Upper lobe of right lung (tissue), 1 donor: ENCODE data around the gene COL4A3. TPM values are rescaled to one million over a fixed set of nuclear protein-coding genes. Genes with fewer than 3 reads are reported as not detected.

Experiments used
- ATAC-seq: fragments of 200-7000 bp; cut with Tn5 transposase; one replicate; pipeline ENCODE4 v1.9.1; 2020; ENCODE audit warnings: mild to moderate bottlenecking, moderate library complexity
- DNase-seq: peaks from one replicate; pipeline ENCODE4 v3.0.0-alpha.2; 2020
- H3K27ac ChIP-seq: fragments of 200-600 bp; one replicate; pipeline ENCODE4 v1.8.0; 2022
- H3K27me3 ChIP-seq: fragments of 200-600 bp; one replicate; pipeline ENCODE4 v1.8.0; 2022; ENCODE audit warnings: mild to moderate bottlenecking
- H3K36me3 ChIP-seq: fragments of 200-600 bp; one replicate; pipeline ENCODE4 v1.8.0; 2022
- H3K4me1 ChIP-seq: fragments of 200-600 bp; one replicate; pipeline ENCODE4 v1.8.0; 2022
- H3K4me3 ChIP-seq: fragments of 200-600 bp; one replicate; pipeline ENCODE4 v1.8.0; 2022; ENCODE audit warnings: mild to moderate bottlenecking
- H3K9me3 ChIP-seq: fragments of 200-600 bp; one replicate; pipeline ENCODE4 v1.8.0; 2022
- intact Hi-C: fragments of 100-400 bp; cut with DNase I; formaldehyde crosslinking; loops from one replicate; pipeline ENCODE4 v1.11.0; 2022
- total RNA-seq: library from RNA; stranded (reverse); fragmentation: NEBNext Ultra II Directional; extraction: Animal tissue kit (Norgen Biotek cat#: 25700); gene quantifications from one replicate; pipeline ENCODE4 v1.2.1, GENCODE V29; 2021
- TF ChIP-seq, protein P1 (sequence below): fragments of 200-600 bp; IDR thresholded peaks from one replicate; pipeline ENCODE4 v1.8.0; 2022; ENCODE audit warnings: antibody characterized with exemption
- donor health status: DM: no; HTN: yes; CAD: no; lungs with severe emphysema.

The COL4A3 gene
- total RNA-seq, 1 donor from 2014 or later: 46.4 TPM

DNA sequence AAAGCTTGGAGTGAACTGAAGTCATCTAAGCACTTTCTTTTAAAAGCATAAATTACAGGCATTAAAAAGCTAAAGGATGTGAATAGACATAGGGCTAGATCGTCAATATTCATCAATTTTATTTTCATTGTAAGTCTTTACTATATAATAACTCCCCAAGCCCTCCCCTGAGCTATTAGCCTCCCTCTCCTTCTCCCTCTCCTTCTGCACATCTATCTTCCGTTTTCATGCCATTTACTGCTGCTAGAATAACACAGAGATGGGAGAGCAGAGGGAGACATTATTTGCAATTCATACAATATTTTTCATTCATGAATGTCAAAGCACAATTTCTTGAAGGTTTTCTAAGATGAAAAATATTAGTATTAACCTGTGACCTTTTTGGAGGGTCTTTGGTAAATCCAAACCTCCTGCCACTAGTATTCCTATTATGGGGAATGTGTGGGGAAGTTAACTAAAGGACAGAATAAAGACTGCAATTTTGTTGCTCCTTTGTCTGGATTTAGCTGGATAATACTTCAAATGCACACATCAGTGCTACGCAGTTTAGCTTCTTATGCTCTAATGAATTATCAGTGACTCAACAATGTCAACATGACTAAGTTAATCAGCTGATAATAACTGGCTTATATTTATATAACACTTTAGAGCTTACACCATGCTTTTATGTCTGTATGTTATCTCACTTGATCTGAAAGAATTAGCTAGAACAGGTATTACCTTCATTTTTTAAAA lies 132.4 kb downstream of the COL4A3 start:
- intact Hi-C loops: no loop called here
- Histone ChIP-seq H3K27me3 (no peaks in the 10 kb centered on the region), H3K36me3 (no peaks in the 10 kb centered on the region), H3K4me3 (no peak overlapping the region), H3K9me3 (no peaks in the 10 kb centered on the region), H3K4me1 (no peaks in the 10 kb centered on the region), H3K27ac (no peak overlapping the region)
- ATAC-seq: no peak
- TF ChIP-seq, protein P1, sequence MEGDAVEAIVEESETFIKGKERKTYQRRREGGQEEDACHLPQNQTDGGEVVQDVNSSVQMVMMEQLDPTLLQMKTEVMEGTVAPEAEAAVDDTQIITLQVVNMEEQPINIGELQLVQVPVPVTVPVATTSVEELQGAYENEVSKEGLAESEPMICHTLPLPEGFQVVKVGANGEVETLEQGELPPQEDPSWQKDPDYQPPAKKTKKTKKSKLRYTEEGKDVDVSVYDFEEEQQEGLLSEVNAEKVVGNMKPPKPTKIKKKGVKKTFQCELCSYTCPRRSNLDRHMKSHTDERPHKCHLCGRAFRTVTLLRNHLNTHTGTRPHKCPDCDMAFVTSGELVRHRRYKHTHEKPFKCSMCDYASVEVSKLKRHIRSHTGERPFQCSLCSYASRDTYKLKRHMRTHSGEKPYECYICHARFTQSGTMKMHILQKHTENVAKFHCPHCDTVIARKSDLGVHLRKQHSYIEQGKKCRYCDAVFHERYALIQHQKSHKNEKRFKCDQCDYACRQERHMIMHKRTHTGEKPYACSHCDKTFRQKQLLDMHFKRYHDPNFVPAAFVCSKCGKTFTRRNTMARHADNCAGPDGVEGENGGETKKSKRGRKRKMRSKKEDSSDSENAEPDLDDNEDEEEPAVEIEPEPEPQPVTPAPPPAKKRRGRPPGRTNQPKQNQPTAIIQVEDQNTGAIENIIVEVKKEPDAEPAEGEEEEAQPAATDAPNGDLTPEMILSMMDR: no peak
- DNase-seq: no peak

DNA sequence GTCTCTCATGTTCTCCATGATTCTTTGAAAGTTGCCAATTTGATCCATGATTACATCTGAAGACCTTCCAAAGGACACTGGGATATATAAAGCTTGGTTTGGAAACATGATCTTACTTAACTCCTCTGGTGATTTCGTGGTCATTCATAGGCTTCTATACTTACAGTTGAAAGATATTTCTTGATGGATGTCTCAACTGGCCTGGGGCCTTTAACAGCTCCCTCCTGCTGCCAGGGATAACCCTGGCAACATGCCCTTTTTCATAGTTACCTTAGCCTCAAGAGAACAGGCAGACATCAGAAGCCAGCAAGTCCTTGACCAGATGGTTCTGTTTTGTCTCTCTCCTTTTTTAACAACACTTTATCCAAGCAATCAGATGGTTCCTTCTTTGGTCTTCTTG lies 137.1 kb downstream of the COL4A3 start:
- Histone ChIP-seq H3K27me3 (no peaks in the 10 kb centered on the region), H3K36me3 (no peaks in the 10 kb centered on the region), H3K4me1 (no peaks in the 10 kb centered on the region), H3K27ac (no peak overlapping the region), H3K9me3 (no peaks in the 10 kb centered on the region), H3K4me3 (no peak overlapping the region)
- ATAC-seq (no peak), DNase-seq (no peak)
- intact Hi-C loops: no loop called here
- TF ChIP-seq, protein P1: no peak

DNA sequence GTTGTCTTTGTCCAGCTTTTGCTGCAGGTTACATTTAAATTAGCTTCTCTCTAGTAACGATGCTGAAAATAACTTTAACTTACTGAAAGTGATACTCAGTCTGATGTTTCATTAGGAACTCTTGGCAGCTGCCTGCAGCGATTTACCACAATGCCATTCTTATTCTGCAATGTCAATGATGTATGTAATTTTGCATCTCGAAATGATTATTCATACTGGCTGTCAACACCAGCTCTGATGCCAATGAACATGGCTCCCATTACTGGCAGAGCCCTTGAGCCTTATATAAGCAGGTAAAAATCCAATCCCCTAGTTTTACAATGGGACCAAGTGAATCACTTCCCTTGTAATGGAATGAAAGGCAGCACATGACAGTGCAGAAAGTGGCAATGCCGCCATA lies 144.4 kb downstream of the COL4A3 start:
- Histone ChIP-seq H3K4me1 (no peaks in the 10 kb centered on the region), H3K27ac (no peak overlapping the region), H3K4me3 (no peak overlapping the region), H3K27me3 (no peaks in the 10 kb centered on the region), H3K36me3 (no peaks in the 10 kb centered on the region), H3K9me3 (no peaks in the 10 kb centered on the region)
- intact Hi-C loops: no loop called here
- no peak for DNase-seq
- TF ChIP-seq, protein P1: no peak
- no peak for ATAC-seq

DNA sequence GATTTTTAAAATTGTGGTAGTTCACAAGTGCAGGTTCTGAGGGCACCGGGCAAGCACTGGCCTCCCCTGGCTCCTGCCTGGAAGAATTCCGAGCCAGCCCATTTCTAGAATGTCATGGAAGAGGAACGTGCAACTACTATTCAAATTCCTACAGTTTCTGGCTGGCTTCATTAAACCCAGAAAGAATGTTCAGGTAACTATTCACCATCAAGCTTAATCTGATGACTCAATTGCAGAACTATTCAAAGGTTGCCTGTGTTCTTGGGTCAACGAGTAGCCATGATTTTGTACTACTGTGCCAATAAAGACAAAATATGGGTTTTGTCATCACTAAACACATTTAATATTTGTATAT lies 146.3 kb downstream of the COL4A3 start:
- Histone ChIP-seq H3K27ac (no peak overlapping the region), H3K4me1 (no peaks in the 10 kb centered on the region), H3K9me3 (no peaks in the 10 kb centered on the region), H3K4me3 (no peak overlapping the region), H3K27me3 (no peaks in the 10 kb centered on the region), H3K36me3 (no peaks in the 10 kb centered on the region)
- peak; percentile 64 for ATAC-seq
- DNase-seq: no peak
- intact Hi-C loops: no loop called here
- TF ChIP-seq, protein P1: no peak

DNA sequence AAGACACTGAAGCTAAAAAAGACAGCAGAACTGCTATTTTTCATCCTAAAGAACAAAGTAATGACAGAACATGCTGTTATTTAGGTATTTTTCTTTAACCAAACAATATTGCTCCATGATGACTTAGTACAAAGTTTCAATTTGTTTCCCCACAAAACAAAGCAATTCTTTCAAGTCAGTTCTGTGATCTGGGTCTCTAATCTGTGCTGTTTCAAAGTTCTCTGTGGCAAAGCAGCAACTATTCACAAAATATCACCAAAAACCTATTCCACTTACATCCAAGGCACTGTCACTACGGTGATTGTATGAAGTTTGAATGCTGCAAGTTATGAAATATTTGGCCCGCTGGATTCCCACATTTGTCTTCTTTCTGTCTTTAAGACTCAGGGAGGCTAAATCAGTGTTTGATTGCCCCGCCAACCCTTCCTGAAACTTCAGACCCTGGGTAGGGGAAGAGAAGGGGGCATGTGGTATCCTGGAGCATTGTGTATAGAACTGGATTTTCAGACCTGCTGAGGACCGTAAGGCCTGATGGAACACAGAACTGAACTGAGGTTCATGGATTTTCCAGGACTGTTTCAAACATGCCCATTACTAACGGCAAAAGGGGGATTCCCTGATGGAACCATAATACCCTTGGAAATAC lies 147.6 kb downstream of the COL4A3 start:
- Histone ChIP-seq H3K27me3 (no peaks in the 10 kb centered on the region), H3K4me1 (no peaks in the 10 kb centered on the region), H3K9me3 (no peaks in the 10 kb centered on the region), H3K27ac (no peak overlapping the region), H3K36me3 (no peaks in the 10 kb centered on the region), H3K4me3 (no peak overlapping the region)
- no peak for ATAC-seq
- intact Hi-C loops: no loop called here
- DNase-seq: no peak
- TF ChIP-seq, protein P1: no peak
